Chondrocyte (in vitro differentiated cells): Measurements from ENCODE around the gene FRMD4A. TPM values are rescaled to one million over a fixed set of nuclear protein-coding genes. Genes with fewer than 3 reads are reported as not detected.

ENCODE experiments used
- DNase-seq: peaks from one replicate; pipeline ENCODE4 v3.0.0; 2021; ENCODE audit warnings: mixed read lengths, low spot score
- H3K27ac Mint-ChIP-seq: one replicate; pipeline ENCODE4 v1.8.0; 2021; ENCODE audit warnings: mild to moderate bottlenecking, moderate library complexity, mixed read lengths; ENCODE audit not compliant: unreplicated experiment
- H3K27me3 Mint-ChIP-seq: 2 replicates; pipeline ENCODE4 v1.8.0; 2021; ENCODE audit warnings: low read depth, mixed read lengths
- H3K36me3 Mint-ChIP-seq: 2 replicates; pipeline ENCODE4 v1.8.0; 2021; ENCODE audit warnings: low read depth, mixed read lengths
- H3K4me1 Mint-ChIP-seq: 2 replicates; pipeline ENCODE4 v1.8.0; 2021; ENCODE audit warnings: low read depth, mild to moderate bottlenecking, mixed read lengths
- H3K4me3 Mint-ChIP-seq: one replicate; pipeline ENCODE4 v1.8.0; 2021; ENCODE audit warnings: mild to moderate bottlenecking, moderate library complexity, mixed read lengths; ENCODE audit not compliant: unreplicated experiment
- H3K9me3 Mint-ChIP-seq: 2 replicates; pipeline ENCODE4 v1.8.0; 2021; ENCODE audit warnings: low read depth, mixed read lengths
- CTCF ChIP-seq: fragments of 200-600 bp; sonication (generic); IDR thresholded peaks from 2 replicates; pipeline ENCODE4 v1.5.0; 2021; ENCODE audit warnings: antibody characterized with exemption, mild to moderate bottlenecking, moderate library complexity
- total RNA-seq: library from RNA; stranded (reverse); gene quantifications from 3 replicates; pipeline ENCODE4 v1.2.1, GENCODE V29; 2021

The FRMD4A gene
- total RNA-seq, 1 donor from 2014 or later = 129 TPM

- Mint-ChIP-seq H3K9me3 (no peaks in the 10 kb centered on the region), H3K36me3 (peaks cover 8% of the 10 kb centered on the region), H3K27ac (no peak overlapping the region), H3K27me3 (no peaks in the 10 kb centered on the region), H3K4me3 (no peak overlapping the region), H3K4me1 (peaks cover 31% of the 10 kb centered on the region)
- no peak for DNase-seq
- no peak for TF ChIP-seq CTCF
Observed at GRCh38 chr10:14066106-14066505, 264.6 kb downstream of the FRMD4A start.

GRCh38 chr10:14063531-14064285 lies 267.0 kb downstream of the FRMD4A start:
- Mint-ChIP-seq H3K9me3 (no peaks in the 10 kb centered on the region), H3K36me3 (peaks cover 6% of the 10 kb centered on the region), H3K27me3 (no peaks in the 10 kb centered on the region), H3K4me3 (no peak overlapping the region), H3K27ac (peak overlapping the region; percentile 89), H3K4me1 (peaks cover 37% of the 10 kb centered on the region)
- TF ChIP-seq CTCF = peak; percentile 17
- DNase-seq = no peak

GRCh38 chr10:14062528-14063260 lies 268.0 kb downstream of the FRMD4A start:
- Mint-ChIP-seq H3K36me3 (peaks cover 6% of the 10 kb centered on the region), H3K4me3 (no peak overlapping the region), H3K27me3 (no peaks in the 10 kb centered on the region), H3K4me1 (peaks cover 37% of the 10 kb centered on the region), H3K27ac (peak overlapping the region; percentile 89), H3K9me3 (no peaks in the 10 kb centered on the region)
- no peak for DNase-seq
- TF ChIP-seq CTCF = no peak

- H3K36me3 Mint-ChIP-seq = no peaks in the 10 kb centered on the region
- no peaks in the 10 kb centered on the region for H3K9me3 Mint-ChIP-seq
- no peak for DNase-seq
- TF ChIP-seq CTCF = no peak
- no peak overlapping the region for H3K4me3 Mint-ChIP-seq
- peaks cover 51% of the 10 kb centered on the region for H3K4me1 Mint-ChIP-seq
- no peak overlapping the region for H3K27ac Mint-ChIP-seq
- no peaks in the 10 kb centered on the region for H3K27me3 Mint-ChIP-seq
Observed at GRCh38 chr10:14060320-14061070, 270.2 kb downstream of the FRMD4A start.
